T-helper 17 cell (primary cell): ENCODE measurements around the gene SLMAP. TPM values are rescaled to one million over a fixed set of nuclear protein-coding genes. Genes with fewer than 3 reads are reported as not detected.

Source experiments
- ATAC-seq: fragments of 150-1000 bp; cut with Tn5 transposase; 2 replicates; pipeline ENCODE4 v1.10.0; 2021; ENCODE audit warnings: mild to moderate bottlenecking, moderate library complexity
- DNase-seq, 3 donors: peaks; one replicate each; pipeline versions ENCODE4 v3.0.0 to v3.0.0-alpha.2; 2020 to 2021
- H3K9me3 ChIP-seq: one replicate; pipeline ENCODE4 v1.7.0; 2013; ENCODE audit warnings: low read length, mild to moderate bottlenecking; ENCODE audit not compliant: control insufficient read depth, poor library complexity, severe bottlenecking
- H3K27ac Mint-ChIP-seq: one replicate; pipeline ENCODE4 v1.8.0; 2022; ENCODE audit warnings: mild to moderate bottlenecking, moderate library complexity, mixed read lengths
- H3K27me3 Mint-ChIP-seq: one replicate; pipeline ENCODE4 v1.8.0; 2022; ENCODE audit warnings: mixed read lengths
- H3K36me3 Mint-ChIP-seq: one replicate; pipeline ENCODE4 v1.8.0; 2022; ENCODE audit warnings: low read depth, mixed read lengths
- H3K4me1 Mint-ChIP-seq: one replicate; pipeline ENCODE4 v1.8.0; 2022; ENCODE audit warnings: mild to moderate bottlenecking, mixed read lengths
- H3K4me3 Mint-ChIP-seq: one replicate; pipeline ENCODE4 v1.8.0; 2022; ENCODE audit warnings: mild to moderate bottlenecking, moderate library complexity, mixed read lengths
- total RNA-seq, 4 donors: library from RNA in 2 of 4; stranded (reverse) in 2 of 4; gene quantifications; one replicate each; pipeline ENCODE4 v1.2.3 and lab custom pipeline; 2022 to 2026

Gene SLMAP
- total RNA-seq, 2 donors from 2014 or later: 59.0 to 71.4 TPM

GRCh38 chr3:57952208-57952631, 196.1 kb downstream of the SLMAP start:
- no peaks in the 10 kb centered on the region for H3K36me3 Mint-ChIP-seq
- no peak for ATAC-seq
- no peak overlapping the region for H3K4me3 Mint-ChIP-seq
- no peaks in the 10 kb centered on the region for H3K9me3 ChIP-seq
- DNase-seq: no peak
- H3K27me3 Mint-ChIP-seq: peaks cover 15% of the 10 kb centered on the region
- H3K27ac Mint-ChIP-seq: no peak overlapping the region
- no peaks in the 10 kb centered on the region for H3K4me1 Mint-ChIP-seq

- Mint-ChIP-seq H3K27me3 (peaks cover 13% of the 10 kb centered on the region), H3K36me3 (no peaks in the 10 kb centered on the region), H3K4me3 (no peak overlapping the region), H3K4me1 (no peaks in the 10 kb centered on the region), H3K27ac (no peak overlapping the region)
- H3K9me3 ChIP-seq: no peaks in the 10 kb centered on the region
- no peak for DNase-seq
- ATAC-seq: no peak
Measured at GRCh38 chr3:57952651-57953050, 196.5 kb downstream of the SLMAP start.

GRCh38 chr3:57953576-57953975, 197.5 kb downstream of the SLMAP start:
- Mint-ChIP-seq H3K36me3 (peaks cover 2% of the 10 kb centered on the region), H3K27me3 (peaks cover 4% of the 10 kb centered on the region), H3K27ac (no peak overlapping the region), H3K4me1 (no peaks in the 10 kb centered on the region), H3K4me3 (no peak overlapping the region)
- no peaks in the 10 kb centered on the region for H3K9me3 ChIP-seq
- no peak for ATAC-seq
- no peak for DNase-seq

GRCh38 chr3:57956119-57956832, 200.2 kb downstream of the SLMAP start:
- no peak overlapping the region for H3K27ac Mint-ChIP-seq
- H3K27me3 Mint-ChIP-seq: no peaks in the 10 kb centered on the region
- peaks cover 3% of the 10 kb centered on the region for H3K36me3 Mint-ChIP-seq
- no peaks in the 10 kb centered on the region for H3K9me3 ChIP-seq
- no peaks in the 10 kb centered on the region for H3K4me1 Mint-ChIP-seq
- no peak for ATAC-seq
- no peak for DNase-seq
- no peak overlapping the region for H3K4me3 Mint-ChIP-seq

GRCh38 chr3:57956833-57957174, 200.7 kb downstream of the SLMAP start:
- Mint-ChIP-seq H3K36me3 (peaks cover 3% of the 10 kb centered on the region), H3K27ac (no peak overlapping the region), H3K4me3 (no peak overlapping the region), H3K4me1 (no peaks in the 10 kb centered on the region), H3K27me3 (no peaks in the 10 kb centered on the region)
- DNase-seq: no peak
- H3K9me3 ChIP-seq: no peaks in the 10 kb centered on the region
- ATAC-seq: no peak

- H3K4me1 Mint-ChIP-seq: no peaks in the 10 kb centered on the region
- H3K27ac Mint-ChIP-seq: no peak overlapping the region
- no peaks in the 10 kb centered on the region for H3K27me3 Mint-ChIP-seq
- DNase-seq: no peak
- no peaks in the 10 kb centered on the region for H3K9me3 ChIP-seq
- peaks cover 3% of the 10 kb centered on the region for H3K36me3 Mint-ChIP-seq
- H3K4me3 Mint-ChIP-seq: no peak overlapping the region
- ATAC-seq: no peak
Measured at GRCh38 chr3:57957824-57958223, 201.7 kb downstream of the SLMAP start.

GRCh38 chr3:57958642-57959422, 202.7 kb downstream of the SLMAP start:
- DNase-seq: no peak
- ATAC-seq: no peak
- no peaks in the 10 kb centered on the region for H3K4me1 Mint-ChIP-seq
- H3K27ac Mint-ChIP-seq: no peak overlapping the region
- no peaks in the 10 kb centered on the region for H3K27me3 Mint-ChIP-seq
- H3K9me3 ChIP-seq: no peaks in the 10 kb centered on the region
- peaks cover 3% of the 10 kb centered on the region for H3K36me3 Mint-ChIP-seq
- H3K4me3 Mint-ChIP-seq: no peak overlapping the region

GRCh38 chr3:57959423-57960173, 203.5 kb downstream of the SLMAP start:
- no peaks in the 10 kb centered on the region for H3K27me3 Mint-ChIP-seq
- ATAC-seq (no peak), DNase-seq (no peak)
- no peaks in the 10 kb centered on the region for H3K9me3 ChIP-seq
- H3K36me3 Mint-ChIP-seq: peaks cover 3% of the 10 kb centered on the region
- H3K4me3 Mint-ChIP-seq: no peak overlapping the region
- no peaks in the 10 kb centered on the region for H3K4me1 Mint-ChIP-seq
- no peak overlapping the region for H3K27ac Mint-ChIP-seq

GRCh38 chr3:57960174-57960505, 204.0 kb downstream of the SLMAP start:
- Mint-ChIP-seq H3K4me1 (no peaks in the 10 kb centered on the region), H3K4me3 (no peak overlapping the region), H3K27me3 (no peaks in the 10 kb centered on the region), H3K27ac (no peak overlapping the region), H3K36me3 (peaks cover 3% of the 10 kb centered on the region)
- DNase-seq (no peak), ATAC-seq (no peak)
- H3K9me3 ChIP-seq: no peaks in the 10 kb centered on the region

GRCh38 chr3:57961177-57961827, 205.2 kb downstream of the SLMAP start:
- Mint-ChIP-seq H3K4me1 (no peaks in the 10 kb centered on the region), H3K36me3 (peaks cover 3% of the 10 kb centered on the region), H3K27me3 (no peaks in the 10 kb centered on the region), H3K27ac (no peak overlapping the region), H3K4me3 (no peak overlapping the region)
- H3K9me3 ChIP-seq: no peaks in the 10 kb centered on the region
- no peak for ATAC-seq
- no peak for DNase-seq

- Mint-ChIP-seq H3K4me1 (no peaks in the 10 kb centered on the region), H3K27ac (no peak overlapping the region), H3K36me3 (peaks cover 3% of the 10 kb centered on the region), H3K27me3 (no peaks in the 10 kb centered on the region), H3K4me3 (no peak overlapping the region)
- DNase-seq (no peak), ATAC-seq (no peak)
- no peaks in the 10 kb centered on the region for H3K9me3 ChIP-seq
Measured at GRCh38 chr3:57961828-57962447, 205.8 kb downstream of the SLMAP start.

- H3K9me3 ChIP-seq: no peaks in the 10 kb centered on the region
- Mint-ChIP-seq H3K36me3 (peaks cover 3% of the 10 kb centered on the region), H3K4me3 (no peak overlapping the region), H3K4me1 (peaks cover 2% of the 10 kb centered on the region), H3K27ac (no peak overlapping the region), H3K27me3 (no peaks in the 10 kb centered on the region)
- no peak for ATAC-seq
- DNase-seq: no peak
Measured at GRCh38 chr3:57962448-57962834, 206.3 kb downstream of the SLMAP start.
